CD14-positive monocyte (primary cell): ENCODE measurements around the gene IL15. TPM values are rescaled to one million over a fixed set of nuclear protein-coding genes. Genes with fewer than 3 reads are reported as not detected.

Experiments used
- DNase-seq, 3 donors: peaks; one replicate each; pipeline ENCODE4 v3.0.0-alpha.2; 2011 to 2022
- H2AFZ ChIP-seq: 2 replicates; pipeline ENCODE4 v1.6.0; 2012; ENCODE audit warnings: mild to moderate bottlenecking, low read depth, low read length, inconsistent platforms; ENCODE audit not compliant: insufficient read depth, poor library complexity, severe bottlenecking
- H3K27ac ChIP-seq, 2 donors: 1 replicate in 1 of 2; 2 replicates in 1 of 2; pipeline ENCODE4 v1.5.1; 2012 to 2013; ENCODE audit warnings: low read length in 2 of 2, control low read depth in 1 of 2, inconsistent platforms in 1 of 2, low read depth in 1 of 2, mild to moderate bottlenecking in 1 of 2
- H3K27me3 ChIP-seq, 2 donors: one replicate each; pipeline versions ENCODE4 v1.6.0 to v1.6.1; 2011 to 2013; ENCODE audit warnings: low read length in 2 of 2; ENCODE audit not compliant: control insufficient read depth in 2 of 2, insufficient read depth in 2 of 2
- H3K36me3 ChIP-seq, 2 donors: replicated peaks in 1 of 2; 1 replicate in 1 of 2; 2 replicates in 1 of 2; pipeline versions ENCODE4 v1.5.1 to v1.6.1; 2012 to 2013; ENCODE audit warnings: low read length in 2 of 2, control low read depth in 1 of 2, inconsistent platforms in 1 of 2, mild to moderate bottlenecking in 1 of 2; ENCODE audit not compliant: insufficient read depth in 2 of 2, control insufficient read depth in 1 of 2
- H3K4me1 ChIP-seq, 2 donors: 1 replicate in 1 of 2; 2 replicates in 1 of 2; pipeline versions ENCODE4 v1.5.1 to v1.6.1; 2012 to 2013; ENCODE audit warnings: low read length in 2 of 2, control low read depth in 1 of 2, inconsistent platforms in 1 of 2, mild to moderate bottlenecking in 1 of 2, moderate library complexity in 1 of 2; ENCODE audit not compliant: insufficient read depth in 2 of 2, control insufficient read depth in 1 of 2
- H3K4me2 ChIP-seq: replicated peaks from 2 replicates; pipeline ENCODE3; 2012; ENCODE audit warnings: low read length, moderate library complexity, mild to moderate bottlenecking; ENCODE audit not compliant: poor library complexity, severe bottlenecking; ENCODE audit errors: extremely low read depth
- H3K4me3 ChIP-seq, 3 experiments: fragments of 200-600 bp in 1 of 3; sonication (generic) in 1 of 3; replicated peaks in 1 of 3; 1 replicate in 2 of 3; 2 replicates in 1 of 3; pipeline ENCODE4 v1.5.1; 2011 to 2013; ENCODE audit warnings: low read length in 3 of 3, mild to moderate bottlenecking in 3 of 3, control low read depth in 2 of 3, low read depth in 2 of 3, inconsistent platforms in 1 of 3, moderate library complexity in 1 of 3
- H3K79me2 ChIP-seq: 2 replicates; pipeline ENCODE4 v1.6.0; 2012; ENCODE audit warnings: mild to moderate bottlenecking, control low read depth, inconsistent platforms, low read length, moderate library complexity; ENCODE audit not compliant: insufficient read depth
- H3K9ac ChIP-seq: 2 replicates; pipeline ENCODE4 v1.6.0; 2017; ENCODE audit warnings: low read length, mild to moderate bottlenecking; ENCODE audit not compliant: insufficient read depth, poor library complexity, severe bottlenecking
- H3K9me3 ChIP-seq, 2 donors: replicated peaks in 1 of 2; 1 replicate in 1 of 2; 2 replicates in 1 of 2; pipeline versions ENCODE4 v1.5.1 to v1.6.1; 2012 to 2013; ENCODE audit warnings: low read length in 2 of 2, control low read depth in 1 of 2; ENCODE audit not compliant: control insufficient read depth in 1 of 2, insufficient read depth in 1 of 2
- H4K20me1 ChIP-seq: 2 replicates; pipeline ENCODE4 v1.6.0; 2012; ENCODE audit warnings: mild to moderate bottlenecking, low read length, control low read depth, moderate library complexity; ENCODE audit not compliant: insufficient read depth
- H3K27ac Mint-ChIP-seq, 7 donors: one replicate each; pipeline ENCODE4 v1.8.0; 2020; ENCODE audit warnings: mild to moderate bottlenecking in 7 of 7, mixed read lengths in 7 of 7, moderate library complexity in 6 of 7, inconsistent platforms in 2 of 7
- H3K27me3 Mint-ChIP-seq, 3 donors: one replicate each; pipeline ENCODE4 v1.8.0; 2021 to 2022; ENCODE audit warnings: low read depth in 3 of 3, mild to moderate bottlenecking in 3 of 3, mixed read lengths in 3 of 3, moderate library complexity in 3 of 3, inconsistent platforms in 1 of 3
- H3K36me3 Mint-ChIP-seq, 2 donors: one replicate each; pipeline ENCODE4 v1.8.0; 2020; ENCODE audit warnings: mixed read lengths in 2 of 2, inconsistent platforms in 1 of 2, mild to moderate bottlenecking in 1 of 2
- H3K4me1 Mint-ChIP-seq: one replicate; pipeline ENCODE4 v1.8.0; 2020; ENCODE audit warnings: mild to moderate bottlenecking, mixed read lengths
- H3K4me3 Mint-ChIP-seq, 2 donors: one replicate each; pipeline ENCODE4 v1.8.0; 2020; ENCODE audit warnings: mild to moderate bottlenecking in 2 of 2, mixed read lengths in 2 of 2, moderate library complexity in 1 of 2
- H3K9me3 Mint-ChIP-seq, 7 donors: one replicate each; pipeline ENCODE4 v1.8.0; 2020 to 2022; ENCODE audit warnings: mixed read lengths in 7 of 7, mild to moderate bottlenecking in 6 of 7, moderate library complexity in 6 of 7, inconsistent platforms in 2 of 7
- CTCF ChIP-seq: fragments of 200-600 bp; IDR thresholded peaks from one replicate; pipeline ENCODE4 v1.8.0; 2022; ENCODE audit warnings: antibody characterized with exemption, mild to moderate bottlenecking
- WGBS: methylation state at CpG from one replicate; pipeline ENCODE4 v1.1.5; 2013; ENCODE audit warnings: missing lambda C conversion rate; ENCODE audit not compliant: insufficient coverage; 5-methylcytosine and 5-hydroxymethylcytosine counted together
- intact Hi-C, 2 donors: fragments of 100-400 bp; cut with micrococcal nuclease; formaldehyde crosslinking; loops; one replicate each; pipeline versions ENCODE4 v1.15.0 to v1.15.1; 2023
- polyA plus RNA-seq, 3 donors: library from polyadenylated mRNA; depleted of rRNA in 1 of 3; unstranded in 2 of 3; stranded (reverse) in 1 of 3; fragments of 300-500 nt in 2 of 3; fragments of >200 nt in 1 of 3; fragmentation: Illumina TruSeq in 2 of 3; gene quantifications; 1 replicate in 2 of 3; 2 replicates in 1 of 3; pipeline ENCODE4 v1.2.3, GENCODE V29; 2012 to 2021

IL15 gene
- polyA plus RNA-seq, 3 donors = 22.1 to 34.3 (median 25.7) TPM

- Histone ChIP-seq H3K27me3 (no peaks in the 10 kb centered on the region), H4K20me1 (no peaks in the 10 kb centered on the region), H3K27ac (no peak overlapping the region), H3K79me2 (no peaks in the 10 kb centered on the region), H3K9me3 (no peaks in the 10 kb centered on the region), H3K4me1 (no peaks in the 10 kb centered on the region), H3K36me3 (no peaks in the 10 kb centered on the region), H3K4me3 (no peak overlapping the region), H2AFZ (no peak overlapping the region), H3K9ac (no peak overlapping the region), H3K4me2 (no peak overlapping the region)
- Mint-ChIP-seq H3K4me3 (no peak overlapping the region), H3K27me3 (no peaks in the 10 kb centered on the region), H3K36me3 (no peaks in the 10 kb centered on the region), H3K4me1 (no peaks in the 10 kb centered on the region), H3K9me3 (peaks cover 0 to 3% (median 0%) of the 10 kb centered on the region in 7 donors), H3K27ac (no peak overlapping the region)
- no peak for TF ChIP-seq CTCF
- WGBS = no CpG with 5 or more reads among the region's 2 CpGs
- no peak for DNase-seq
- intact Hi-C loops = no loop called here
Observed at GRCh38 chr4:141761926-141762325, 125.5 kb downstream of the IL15 start.

GRCh38 chr4:141763374-141763773, 127.0 kb downstream of the IL15 start:
- Mint-ChIP-seq H3K9me3 (peaks cover 0 to 5% (median 0%) of the 10 kb centered on the region in 7 donors), H3K4me3 (no peak overlapping the region), H3K4me1 (no peaks in the 10 kb centered on the region), H3K36me3 (no peaks in the 10 kb centered on the region), H3K27ac (no peak overlapping the region), H3K27me3 (no peaks in the 10 kb centered on the region)
- H3K9ac ChIP-seq = no peak overlapping the region
- WGBS = no CpG with 5 or more reads among the region's 2 CpGs
- TF ChIP-seq CTCF = no peak
- no peak overlapping the region for H3K4me2 ChIP-seq
- H2AFZ ChIP-seq = no peak overlapping the region
- no peaks in the 10 kb centered on the region for H3K79me2 ChIP-seq
- intact Hi-C loops = no loop called here
- no peak overlapping the region for H3K27ac ChIP-seq
- H3K4me3 ChIP-seq = no peak overlapping the region
- no peaks in the 10 kb centered on the region for H3K4me1 ChIP-seq
- DNase-seq = no peak
- H3K36me3 ChIP-seq = no peaks in the 10 kb centered on the region
- no peaks in the 10 kb centered on the region for H4K20me1 ChIP-seq
- H3K27me3 ChIP-seq = no peaks in the 10 kb centered on the region
- no peaks in the 10 kb centered on the region for H3K9me3 ChIP-seq
